Rectal smooth muscle tissue (tissue), 1 donor: Measurements from ENCODE around the gene EIF1.

Experiments
- H3K27ac ChIP-seq: one replicate; pipeline ENCODE4 v1.7.0; 2013; ENCODE audit warnings: low read depth, low read length, inconsistent platforms
- H3K27me3 ChIP-seq: one replicate; pipeline ENCODE4 v1.7.0; 2013; ENCODE audit warnings: low read length; ENCODE audit not compliant: control insufficient read depth, insufficient read depth
- H3K36me3 ChIP-seq: one replicate; pipeline ENCODE4 v1.7.0; 2013; ENCODE audit warnings: low read length; ENCODE audit not compliant: control insufficient read depth, insufficient read depth
- H3K4me1 ChIP-seq: one replicate; pipeline ENCODE4 v1.7.0; 2013; ENCODE audit warnings: low read length; ENCODE audit not compliant: control insufficient read depth, insufficient read depth
- H3K4me3 ChIP-seq: one replicate; pipeline ENCODE4 v1.7.0; 2013; ENCODE audit warnings: low read length
- H3K9ac ChIP-seq: one replicate; pipeline ENCODE4 v1.7.0; 2013; ENCODE audit warnings: low read length

Gene EIF1

GRCh38 chr17:41651625-41652460 is 36.8 kb upstream of the EIF1 start:
- H3K4me3 ChIP-seq, result no peak overlapping the region
- peak overlapping the region; percentile 39 for H3K27ac ChIP-seq
- H3K36me3 ChIP-seq, result no peaks in the 10 kb centered on the region
- H3K9ac ChIP-seq, result no peak overlapping the region
- H3K27me3 ChIP-seq, result no peaks in the 10 kb centered on the region
- peaks cover 6% of the 10 kb centered on the region for H3K4me1 ChIP-seq

DNA sequence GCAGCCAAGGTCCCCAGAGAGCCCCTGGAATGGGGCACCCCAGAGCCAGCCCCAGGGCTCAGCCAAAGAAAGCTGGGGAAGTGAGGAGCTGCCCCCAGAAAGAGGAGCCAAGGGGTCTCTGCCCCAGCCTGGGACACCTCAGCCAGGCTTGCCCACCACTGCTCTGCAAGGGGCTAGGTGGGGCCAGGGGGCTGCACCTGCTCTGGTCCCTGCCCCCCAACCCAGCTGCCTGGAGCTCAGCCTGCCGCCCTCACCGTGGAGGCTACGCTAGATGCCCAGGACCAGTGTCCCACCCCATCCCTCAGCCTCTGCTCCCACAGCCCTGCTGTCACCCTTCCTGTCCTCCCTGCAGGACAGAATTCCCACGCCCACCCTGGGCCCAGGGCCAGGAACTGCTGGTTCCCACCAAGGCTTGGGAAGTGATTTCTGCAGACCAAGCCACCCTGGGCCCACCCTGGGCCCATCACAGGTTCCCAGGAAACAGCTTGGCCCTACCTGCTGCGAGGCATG is 36.2 kb upstream of the EIF1 start:
- H3K4me3 ChIP-seq, result no peak overlapping the region
- H3K27me3 ChIP-seq, result no peaks in the 10 kb centered on the region
- no peak overlapping the region for H3K9ac ChIP-seq
- peaks cover 6% of the 10 kb centered on the region for H3K4me1 ChIP-seq
- H3K36me3 ChIP-seq, result no peaks in the 10 kb centered on the region
- no peak overlapping the region for H3K27ac ChIP-seq

- Histone ChIP-seq H3K27ac (no peak overlapping the region), H3K9ac (no peak overlapping the region), H3K4me1 (peaks cover 1% of the 10 kb centered on the region), H3K27me3 (no peaks in the 10 kb centered on the region), H3K4me3 (no peak overlapping the region), H3K36me3 (no peaks in the 10 kb centered on the region)
Observed at GRCh38 chr17:41653421-41653820, 35.3 kb upstream of the EIF1 start.

DNA sequence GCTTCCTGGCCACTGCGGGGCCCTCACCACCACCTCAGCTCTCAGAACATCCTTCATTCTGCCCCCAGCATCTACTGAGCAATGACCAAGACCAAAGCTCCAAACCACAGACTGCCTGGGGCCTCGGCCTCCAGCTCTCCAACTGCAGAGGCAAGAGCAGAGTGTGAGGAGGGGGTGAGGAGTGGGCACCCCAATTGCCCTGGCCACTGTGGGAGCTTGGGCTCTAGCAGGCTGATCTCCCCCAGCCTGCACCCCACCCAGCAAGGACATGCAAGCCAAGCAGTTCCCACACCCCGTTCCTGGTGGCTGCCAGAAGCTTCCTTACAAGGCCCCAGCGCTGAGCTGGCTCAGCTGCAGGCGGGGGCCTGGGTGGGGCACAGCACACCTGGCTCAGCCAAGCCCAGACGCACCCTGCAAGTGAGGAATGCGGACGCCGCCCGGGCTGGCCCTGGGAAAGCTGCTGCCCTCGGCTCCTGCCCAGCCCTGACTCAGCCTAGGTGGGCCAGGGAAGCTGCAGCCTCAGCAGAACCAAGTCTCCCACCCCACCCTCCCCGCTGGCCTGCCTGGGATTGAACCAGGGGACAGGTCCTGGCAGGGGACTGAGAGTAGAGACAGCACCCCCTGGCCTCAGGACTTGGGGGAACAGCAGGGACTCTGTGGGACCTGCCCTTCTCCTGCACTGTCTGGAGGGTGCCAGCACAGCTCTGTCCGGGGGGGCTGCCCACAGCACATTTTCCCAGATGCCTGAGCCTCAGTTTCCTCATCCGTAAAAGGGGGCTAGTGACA is 34.6 kb upstream of the EIF1 start:
- H3K4me3 ChIP-seq, result no peak overlapping the region
- H3K27ac ChIP-seq, result no peak overlapping the region
- no peaks in the 10 kb centered on the region for H3K4me1 ChIP-seq
- no peaks in the 10 kb centered on the region for H3K27me3 ChIP-seq
- no peak overlapping the region for H3K9ac ChIP-seq
- H3K36me3 ChIP-seq, result no peaks in the 10 kb centered on the region

DNA sequence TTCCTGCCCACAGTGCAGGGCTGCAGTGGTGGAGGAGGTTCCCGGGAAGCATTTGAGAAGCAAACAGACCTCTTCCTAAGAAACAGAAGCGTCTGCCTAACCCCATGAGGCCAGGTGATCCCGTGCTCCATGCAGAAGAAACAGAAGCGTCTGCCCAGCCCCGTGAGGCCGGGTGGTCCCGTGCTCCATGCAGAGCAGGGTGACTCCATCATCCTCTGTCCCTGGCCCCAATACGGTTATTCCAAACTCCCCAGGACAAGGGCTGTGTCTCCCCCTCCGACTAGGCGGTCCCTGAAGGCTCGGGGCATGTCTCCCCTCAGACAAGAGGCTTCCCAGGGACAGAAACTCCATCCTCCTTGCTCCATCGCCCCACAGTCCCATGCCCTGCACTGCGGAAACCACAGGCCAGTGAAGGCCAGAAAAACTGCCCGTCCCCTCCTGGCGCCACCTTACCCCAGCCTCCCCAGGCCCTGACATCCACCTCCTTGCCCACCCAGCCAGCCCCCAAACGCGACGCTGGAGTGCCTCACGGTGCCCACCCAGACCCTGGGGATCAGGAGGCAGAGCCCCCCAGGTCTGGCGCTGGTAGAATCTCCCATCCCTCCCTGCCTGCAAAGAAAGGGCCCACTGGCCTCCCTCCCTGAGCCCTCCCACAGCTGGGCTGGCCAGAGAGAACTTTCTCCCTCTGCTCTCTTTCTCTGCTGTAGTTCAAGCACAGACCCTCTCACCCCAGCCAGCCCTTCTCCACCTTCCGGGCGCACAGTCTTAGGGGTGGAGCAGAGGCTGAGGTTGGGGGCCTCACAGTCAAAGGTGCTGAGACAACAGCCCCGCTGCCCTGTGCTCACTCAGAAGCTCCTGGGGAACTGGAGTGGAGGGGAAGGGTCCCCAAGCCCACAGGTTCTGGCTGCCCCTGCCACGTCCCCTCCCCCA is 33.7 kb upstream of the EIF1 start:
- Histone ChIP-seq H3K4me1 (no peaks in the 10 kb centered on the region), H3K27me3 (no peaks in the 10 kb centered on the region), H3K36me3 (no peaks in the 10 kb centered on the region), H3K9ac (no peak overlapping the region), H3K27ac (no peak overlapping the region), H3K4me3 (no peak overlapping the region)

DNA sequence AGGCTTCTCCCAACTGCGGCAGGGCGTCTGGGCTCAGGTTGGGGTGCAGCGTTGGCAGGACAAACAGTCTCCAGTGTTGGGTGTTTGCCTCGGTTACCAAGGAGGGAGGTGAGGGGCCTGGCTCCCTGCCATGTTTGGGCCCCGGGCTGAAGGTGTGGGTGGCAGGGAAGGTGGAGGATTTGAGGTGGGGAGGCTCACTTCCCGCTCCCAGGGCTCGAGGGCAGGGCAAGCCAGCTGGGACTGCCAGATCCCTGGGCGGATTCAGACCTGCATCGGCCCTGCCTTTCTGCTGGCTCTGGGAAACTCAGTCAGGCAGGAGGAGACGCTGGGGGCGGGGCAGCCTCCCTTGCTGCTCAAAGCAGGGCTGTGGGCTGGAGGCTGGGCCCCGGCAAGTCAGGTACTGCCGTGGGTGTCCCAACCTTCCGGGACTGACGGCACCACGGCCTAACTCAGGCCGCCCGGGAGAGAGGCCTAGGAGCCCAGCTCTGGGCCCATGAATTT is 33.0 kb upstream of the EIF1 start:
- Histone ChIP-seq H3K27me3 (no peaks in the 10 kb centered on the region), H3K27ac (no peak overlapping the region), H3K9ac (peak overlapping the region; percentile 4), H3K4me3 (no peak overlapping the region), H3K4me1 (no peaks in the 10 kb centered on the region), H3K36me3 (no peaks in the 10 kb centered on the region)

- Histone ChIP-seq H3K4me1 (no peaks in the 10 kb centered on the region), H3K9ac (peak overlapping the region; percentile 4), H3K27me3 (no peaks in the 10 kb centered on the region), H3K27ac (no peak overlapping the region), H3K4me3 (no peak overlapping the region), H3K36me3 (no peaks in the 10 kb centered on the region)
Observed at GRCh38 chr17:41656249-41657023, 32.2 kb upstream of the EIF1 start.

DNA sequence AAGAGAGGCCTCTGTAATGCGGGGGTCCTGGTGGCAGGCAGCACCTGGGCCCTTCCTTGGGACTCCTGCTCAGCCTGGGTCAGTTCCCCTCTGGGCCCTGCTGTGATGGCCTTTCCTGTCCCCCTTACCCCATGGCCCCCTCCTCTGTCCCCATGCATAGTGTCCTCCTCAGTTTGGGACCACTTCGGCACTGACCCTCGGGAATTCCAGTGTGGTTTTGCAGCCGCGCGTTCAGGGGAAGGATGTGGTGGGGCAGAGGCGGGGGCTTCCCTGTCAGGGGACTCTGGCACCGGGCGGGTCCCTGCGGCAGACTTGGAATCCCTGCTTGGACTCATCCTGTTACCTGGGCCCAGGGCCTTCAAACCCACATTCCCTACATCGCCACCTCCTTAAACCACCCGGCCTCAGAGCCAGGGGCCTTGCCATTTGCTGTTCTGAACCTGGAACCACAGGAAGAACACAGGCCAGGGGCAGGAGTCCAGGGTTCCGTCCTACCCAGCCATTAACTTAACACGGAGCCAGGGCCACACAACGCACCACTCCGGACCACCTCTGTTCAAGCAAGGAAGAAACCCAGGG is 31.4 kb upstream of the EIF1 start:
- H3K27me3 ChIP-seq, result no peaks in the 10 kb centered on the region
- H3K27ac ChIP-seq, result no peak overlapping the region
- no peak overlapping the region for H3K9ac ChIP-seq
- no peaks in the 10 kb centered on the region for H3K36me3 ChIP-seq
- no peaks in the 10 kb centered on the region for H3K4me1 ChIP-seq
- no peak overlapping the region for H3K4me3 ChIP-seq

- Histone ChIP-seq H3K9ac (no peak overlapping the region), H3K27ac (no peak overlapping the region), H3K4me1 (no peaks in the 10 kb centered on the region)
Observed at GRCh38 chr17:41657936-41658335, 30.7 kb upstream of the EIF1 start.

GRCh38 chr17:41658846-41659245 is 29.8 kb upstream of the EIF1 start:
- no peak overlapping the region for H3K27ac ChIP-seq
- H3K36me3 ChIP-seq, result no peaks in the 10 kb centered on the region
- H3K4me1 ChIP-seq, result no peaks in the 10 kb centered on the region
- no peak overlapping the region for H3K9ac ChIP-seq
- H3K4me3 ChIP-seq, result no peak overlapping the region
- no peaks in the 10 kb centered on the region for H3K27me3 ChIP-seq

More at GRCh38 chr17:41657936-41658335, 30.7 kb upstream of the EIF1 start:
- H3K36me3 ChIP-seq, result no peaks in the 10 kb centered on the region
- H3K4me3 ChIP-seq, result no peak overlapping the region
- H3K27me3 ChIP-seq, result no peaks in the 10 kb centered on the region
